Left lung (tissue), 10 donors: ENCODE measurements around the gene AXDND1. TPM values are rescaled to one million over a fixed set of nuclear protein-coding genes. Genes with fewer than 3 reads are reported as not detected.

Experiments
- ATAC-seq: fragments of 200-7000 bp; cut with Tn5 transposase; one replicate; pipeline ENCODE4 v1.9.1; 2020; ENCODE audit warnings: moderate library complexity
- DNase-seq, 4 donors: peaks; one replicate each; pipeline ENCODE4 v3.0.0-alpha.2; 2013 to 2020
- H3K27ac ChIP-seq, 2 donors: fragments of 200-600 bp; sonication (generic) in 1 of 2; one replicate each; pipeline versions ENCODE4 v1.5.0 to v1.8.0; 2020 to 2021
- H3K27me3 ChIP-seq, 2 donors: fragments of 200-600 bp; sonication (generic) in 1 of 2; one replicate each; pipeline versions ENCODE4 v1.5.0 to v1.8.0; 2020 to 2021
- H3K36me3 ChIP-seq, 2 donors: fragments of 200-600 bp; sonication (generic) in 1 of 2; one replicate each; pipeline versions ENCODE4 v1.5.0 to v1.8.0; 2020 to 2021
- H3K4me1 ChIP-seq, 2 donors: fragments of 200-600 bp; one replicate each; pipeline ENCODE4 v1.8.0; 2021
- H3K4me3 ChIP-seq, 2 donors: fragments of 200-600 bp; sonication (generic) in 1 of 2; one replicate each; pipeline versions ENCODE4 v1.5.0 to v1.8.0; 2020 to 2021; ENCODE audit warnings: mild to moderate bottlenecking in 1 of 2
- H3K9me3 ChIP-seq, 2 donors: fragments of 200-600 bp; sonication (generic) in 1 of 2; one replicate each; pipeline versions ENCODE4 v1.5.0 to v1.8.0; 2020 to 2021
- CTCF ChIP-seq, 2 donors: fragments of 200-600 bp; sonication (generic) in 1 of 2; IDR thresholded peaks; one replicate each; pipeline versions ENCODE4 v1.5.0 to v1.8.0; 2021; ENCODE audit warnings: antibody characterized with exemption in 2 of 2
- intact Hi-C, 2 donors: fragments of 100-400 bp; cut with DNase I; formaldehyde crosslinking; loops; one replicate each; pipeline versions ENCODE4 v1.11.2 to v1.14.2; 2022
- polyA plus RNA-seq, 6 donors: library from polyadenylated mRNA; unstranded; fragments of 120-200 nt; gene quantifications; one replicate each; pipeline ENCODE4 v1.2.1, GENCODE V29; 2013; ENCODE audit not compliant: insufficient read length in 6 of 6
- total RNA-seq, 2 donors: library from RNA; stranded (reverse); fragmentation: NEBNext Ultra II Directional; extraction: Animal tissue kit (Norgen Biotek cat#: 25700); gene quantifications; one replicate each; pipeline ENCODE4 v1.2.1, GENCODE V29; 2021
- donor health status: DM: no; HTN: yes; CAD: no.
- donor health status: DM: no; HTN: no; CAD: no.

Gene AXDND1
- total and polyA plus RNA-seq, 8 donors, result 0.37 to 0.86 (median 0.68) TPM; not detected in 1

- Histone ChIP-seq H3K27me3 (no peaks in the 10 kb centered on the region), H3K4me3 (no peak overlapping the region), H3K27ac (no peak overlapping the region), H3K4me1 (no peaks in the 10 kb centered on the region), H3K36me3 (no peaks in the 10 kb centered on the region), H3K9me3 (no peaks in the 10 kb centered on the region)
- no peak for TF ChIP-seq CTCF (IDR thresholded peaks at IDR 0.05)
- intact Hi-C loops, result no loop called here
- no peak for ATAC-seq
- no peak for DNase-seq
Observed at GRCh38 chr1:179530352-179530751, 164.6 kb downstream of the AXDND1 start.

- no peaks in the 10 kb centered on the region for H3K4me1 ChIP-seq
- peaks cover 0 to 4% of the 10 kb centered on the region in 2 donors for H3K9me3 ChIP-seq
- intact Hi-C loops, result no loop called here
- DNase-seq (no peak), ATAC-seq (no peak)
- no peaks in the 10 kb centered on the region for H3K36me3 ChIP-seq
- H3K27ac ChIP-seq, result no peak overlapping the region
- no peak overlapping the region for H3K4me3 ChIP-seq
- no peaks in the 10 kb centered on the region for H3K27me3 ChIP-seq
- TF ChIP-seq CTCF (IDR thresholded peaks at IDR 0.05), result no peak
Observed at GRCh38 chr1:179541774-179542173, 176.0 kb downstream of the AXDND1 start.

GRCh38 chr1:179545321-179545720, 179.6 kb downstream of the AXDND1 start:
- ATAC-seq (no peak), DNase-seq (peak in 2 of 4 donors; percentile 5 to 9)
- Histone ChIP-seq H3K4me3 (no peak overlapping the region), H3K4me1 (no peaks in the 10 kb centered on the region), H3K9me3 (no peaks in the 10 kb centered on the region), H3K27me3 (no peaks in the 10 kb centered on the region), H3K27ac (no peak overlapping the region), H3K36me3 (no peaks in the 10 kb centered on the region)
- intact Hi-C loops, result no loop called here
- TF ChIP-seq CTCF (IDR thresholded peaks at IDR 0.05), result no peak

- ATAC-seq (no peak), DNase-seq (no peak)
- Histone ChIP-seq H3K4me1 (no peaks in the 10 kb centered on the region), H3K27ac (no peak overlapping the region), H3K4me3 (no peak overlapping the region), H3K27me3 (no peaks in the 10 kb centered on the region), H3K36me3 (no peaks in the 10 kb centered on the region), H3K9me3 (no peaks in the 10 kb centered on the region)
- intact Hi-C loops, result no loop called here
- TF ChIP-seq CTCF (IDR thresholded peaks at IDR 0.05), result no peak
Observed at GRCh38 chr1:179547021-179547535, 181.3 kb downstream of the AXDND1 start.

- no peak overlapping the region for H3K27ac ChIP-seq
- TF ChIP-seq CTCF (IDR thresholded peaks at IDR 0.05), result no peak
- H3K4me1 ChIP-seq, result no peaks in the 10 kb centered on the region
- intact Hi-C loops, result no loop called here
- H3K9me3 ChIP-seq, result no peaks in the 10 kb centered on the region
- no peak for ATAC-seq
- no peaks in the 10 kb centered on the region for H3K27me3 ChIP-seq
- DNase-seq, result no peak
- H3K4me3 ChIP-seq, result no peak overlapping the region
- H3K36me3 ChIP-seq, result no peaks in the 10 kb centered on the region
Observed at GRCh38 chr1:179548666-179549367, 183.0 kb downstream of the AXDND1 start.
